ENCODE measurements around the gene ANXA4. TPM values are rescaled to one million over a fixed set of nuclear protein-coding genes. Genes with fewer than 3 reads are reported as not detected.
"Not testable (repeated sequence)": the region's sequence is repeated elsewhere in the genome, so short reads cannot be mapped to it uniquely, and the experiment has no call there.

The ANXA4 gene
- total and polyA plus RNA-seq, 4 experiments from 2014 or later: 22.3 to 30.8 (median 25.9) TPM

- Histone ChIP-seq H3K9me3 (ENCODE audit: control insufficient read depth in 1 of 2, low read length in 2 of 2) (no peaks in the 10 kb centered on the region), H3K27me3 (ENCODE audit: insufficient read depth, low read length) (no peaks in the 10 kb centered on the region), H3K4me1 (ENCODE audit: insufficient read depth, low read length) (no peaks in the 10 kb centered on the region), H3K36me3 (ENCODE audit: insufficient read depth, low read length) (no peaks in the 10 kb centered on the region), H3K4me3 (ENCODE audit: low read length in 2 of 2) (no peak overlapping the region), H3K27ac (ENCODE audit: low read depth, low read length) (no peak overlapping the region)
- Mint-ChIP-seq H3K36me3 (no peaks in the 10 kb centered on the region), H3K27me3 (no peaks in the 10 kb centered on the region), H3K27ac (no peak overlapping the region), H3K4me1 (no peaks in the 10 kb centered on the region), H3K4me3 (no peak overlapping the region), H3K9me3 (peaks cover 0 to 2% (median 0%) of the 10 kb centered on the region in 8 donors)
- no peak for DNase-seq
- CTCF ChIA-PET (ENCODE audit: partially characterized antibody): interaction anchor here (1.0 to 2.3 kb wide), 2 partner anchors 11 to 20 kb away, joined by 4 to 13 read pairs; no protein-coding TSS in a partner anchor
- POLR2A ChIA-PET (ENCODE audit: partially characterized antibody): interaction anchor here (1.0 kb wide), 1 partner anchor 43 kb away, joined by 4 read pairs; no protein-coding TSS in a partner anchor
- intact Hi-C loops (cut with micrococcal nuclease): no loop called here
Measured at GRCh38 chr2:69735686-69736085, 6.2 kb upstream of the ANXA4 start.

- H3K9me3 Mint-ChIP-seq; POLR2A ChIA-PET (ENCODE audit: partially characterized antibody); H3K9me3 ChIP-seq (ENCODE audit: control insufficient read depth in 1 of 2, low read length in 2 of 2); H3K27me3 ChIP-seq (ENCODE audit: insufficient read depth, low read length); H3K36me3 ChIP-seq (ENCODE audit: insufficient read depth, low read length); H3K27me3 Mint-ChIP-seq; DNase-seq; H3K27ac Mint-ChIP-seq; H3K27ac ChIP-seq (ENCODE audit: low read depth, low read length); H3K4me3 Mint-ChIP-seq; H3K4me3 ChIP-seq (ENCODE audit: low read length in 2 of 2); CTCF ChIA-PET (ENCODE audit: partially characterized antibody); intact Hi-C loops (cut with micrococcal nuclease); H3K36me3 Mint-ChIP-seq: not testable (repeated sequence)
- H3K4me1 ChIP-seq (ENCODE audit: insufficient read depth, low read length): peaks cover 14% of the 10 kb centered on the region
- peaks cover 10 to 16% (median 13%) of the 10 kb centered on the region in 4 donors for H3K4me1 Mint-ChIP-seq
Measured at GRCh38 chr2:69738149-69738548, 3.8 kb upstream of the ANXA4 start.

DNA sequence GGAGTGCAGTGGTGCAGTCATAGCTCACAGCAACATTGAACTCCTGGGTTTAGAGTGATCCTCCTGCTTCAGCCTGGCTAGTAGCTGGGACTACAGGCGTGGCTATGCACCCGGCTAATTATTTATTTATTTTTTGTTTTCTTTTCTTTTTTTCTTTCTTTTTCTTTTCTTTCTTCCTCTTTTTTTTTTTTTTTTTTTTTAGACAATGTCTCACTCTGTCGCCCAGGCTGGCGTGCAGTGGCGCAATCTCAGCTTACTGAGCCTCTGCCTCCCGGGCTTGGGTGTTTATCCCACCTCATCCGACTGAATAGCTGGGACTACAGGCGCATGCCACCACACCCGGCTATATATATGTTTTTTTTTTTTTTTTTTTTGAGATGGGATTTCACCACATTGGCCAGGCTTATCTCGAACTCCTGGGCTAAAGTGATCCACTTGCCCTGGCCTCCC is 1.4 kb upstream of the ANXA4 start:
- Mint-ChIP-seq H3K27ac (no peak overlapping the region), H3K27me3 (no peaks in the 10 kb centered on the region), H3K4me1 (peaks cover 13 to 25% (median 16%) of the 10 kb centered on the region in 4 donors), H3K9me3 (peaks cover 0 to 2% (median 0%) of the 10 kb centered on the region in 8 donors), H3K36me3 (peaks cover 0 to 5% of the 10 kb centered on the region in 2 donors), H3K4me3 (peak overlapping the region in 6 of 8 donors; percentile 20 to 99 (median 96))
- Histone ChIP-seq H3K9me3 (ENCODE audit: control insufficient read depth in 1 of 2, low read length in 2 of 2) (no peaks in the 10 kb centered on the region), H3K27me3 (ENCODE audit: insufficient read depth, low read length) (no peaks in the 10 kb centered on the region), H3K4me1 (ENCODE audit: insufficient read depth, low read length) (peaks cover 14% of the 10 kb centered on the region), H3K4me3 (ENCODE audit: low read length in 2 of 2) (no peak overlapping the region), H3K36me3 (ENCODE audit: insufficient read depth, low read length) (no peaks in the 10 kb centered on the region), H3K27ac (ENCODE audit: low read depth, low read length) (no peak overlapping the region)
- POLR2A ChIA-PET (ENCODE audit: partially characterized antibody): interaction anchor here (1.4 to 2.2 kb wide), 3 partner anchors 47 to 96 kb away, joined by 4 to 14 read pairs (median 6); no protein-coding TSS in a partner anchor
- no peak for DNase-seq
- intact Hi-C loops (cut with micrococcal nuclease): loop anchor here (5.0 kb wide), 1 partner anchor 77 kb away; no protein-coding TSS in a partner anchor
- CTCF ChIA-PET (ENCODE audit: partially characterized antibody): interaction anchor here (1.3 to 3.8 kb wide), 3 partner anchors 16 to 179 kb away, joined by 4 to 22 read pairs (median 13); no protein-coding TSS in a partner anchor

DNA sequence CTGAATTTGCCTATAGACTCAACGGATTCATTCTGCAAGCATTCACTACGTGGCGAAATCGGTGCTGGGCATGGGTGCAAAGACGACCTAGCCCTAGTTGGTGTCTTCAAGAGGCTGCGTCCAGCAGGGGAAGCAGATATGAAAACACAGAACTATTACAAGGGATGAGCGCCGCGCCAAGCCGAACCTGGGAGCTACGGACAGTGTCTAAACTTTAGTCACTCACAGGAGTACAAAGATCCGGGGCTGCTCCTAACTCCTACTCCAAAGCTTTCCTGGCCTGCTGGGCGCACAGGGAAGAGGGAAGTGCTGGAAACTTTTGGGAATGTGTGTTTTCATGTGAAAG is 732 bp upstream of the ANXA4 start:
- Histone ChIP-seq H3K9me3 (ENCODE audit: control insufficient read depth in 1 of 2, low read length in 2 of 2) (no peaks in the 10 kb centered on the region), H3K27me3 (ENCODE audit: insufficient read depth, low read length) (no peaks in the 10 kb centered on the region), H3K4me1 (ENCODE audit: insufficient read depth, low read length) (peaks cover 14% of the 10 kb centered on the region), H3K4me3 (ENCODE audit: low read length in 2 of 2) (peak overlapping the region; percentile 73 to 83), H3K27ac (ENCODE audit: low read depth, low read length) (peak overlapping the region; percentile 58), H3K36me3 (ENCODE audit: insufficient read depth, low read length) (no peaks in the 10 kb centered on the region)
- Mint-ChIP-seq H3K4me3 (peak overlapping the region; percentile 88 to 99 (median 96)), H3K36me3 (peaks cover 0 to 5% of the 10 kb centered on the region in 2 donors), H3K27me3 (no peaks in the 10 kb centered on the region), H3K4me1 (peaks cover 13 to 25% (median 17%) of the 10 kb centered on the region in 4 donors), H3K9me3 (peaks cover 0 to 2% (median 0%) of the 10 kb centered on the region in 8 donors), H3K27ac (peak overlapping the region; percentile 62 to 95 (median 93))
- peak in 2 of 5 donors; percentile 5 to 12 for DNase-seq
- ChIA-PET CTCF (ENCODE audit: partially characterized antibody) (interaction anchor here (1.3 to 3.8 kb wide), 3 partner anchors 17 to 180 kb away, joined by 4 to 22 read pairs (median 13); no protein-coding TSS in a partner anchor), POLR2A (ENCODE audit: partially characterized antibody) (interaction anchor here (0.8 to 2.2 kb wide), 7 partner anchors 27 to 450 kb away, joined by 3 to 14 read pairs (median 4); partner anchors contain the start of genes C2orf42 and GMCL1)
- intact Hi-C loops (cut with micrococcal nuclease): loop anchor here (5.0 kb wide), 1 partner anchor 76 kb away; no protein-coding TSS in a partner anchor

DNA sequence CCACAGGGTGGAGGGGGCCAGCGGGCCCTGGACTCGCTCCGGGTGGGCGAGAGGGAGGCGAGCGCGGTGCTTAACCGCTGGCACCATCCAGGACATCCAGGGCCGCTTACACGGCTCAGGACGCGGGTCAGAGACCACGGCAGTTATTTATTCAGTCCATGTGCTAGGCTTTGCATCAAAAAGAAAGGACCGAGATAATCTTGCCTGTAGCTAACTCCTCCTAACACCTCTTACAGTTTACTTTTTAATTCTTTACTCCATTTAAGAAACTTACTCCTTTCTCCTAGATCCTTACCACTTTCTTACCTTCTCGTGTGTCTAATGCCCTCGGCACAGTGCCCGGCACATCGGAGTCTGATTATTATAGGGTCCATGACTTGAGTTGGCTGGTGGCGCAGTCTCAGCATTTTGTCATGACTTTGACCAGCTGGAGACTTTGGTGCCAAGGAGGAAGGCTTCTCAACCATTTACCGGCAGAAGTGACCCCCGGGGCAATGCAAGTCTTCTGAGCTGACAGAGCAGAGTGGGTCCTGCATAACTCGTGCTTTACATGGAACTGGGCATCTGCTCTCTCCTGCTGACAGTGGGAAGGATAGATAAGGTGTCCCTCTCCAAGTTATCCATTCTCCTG is 503 bp downstream of the ANXA4 start:
- Mint-ChIP-seq H3K9me3 (peaks cover 0 to 2% (median 0%) of the 10 kb centered on the region in 8 donors), H3K27me3 (no peaks in the 10 kb centered on the region), H3K36me3 (peaks cover 0 to 5% of the 10 kb centered on the region in 2 donors), H3K27ac (peak overlapping the region; percentile 1 to 94 (median 76)), H3K4me3 (peak overlapping the region; percentile 88 to 97 (median 94)), H3K4me1 (peaks cover 13 to 25% (median 18%) of the 10 kb centered on the region in 4 donors)
- intact Hi-C loops (cut with micrococcal nuclease): loop anchor here (5.0 kb wide), 1 partner anchor 75 kb away; no protein-coding TSS in a partner anchor
- ChIA-PET POLR2A (ENCODE audit: partially characterized antibody) (interaction anchor here (0.6 to 2.2 kb wide), 6 partner anchors 19 to 1290 kb away, joined by 3 to 14 read pairs (median 4); partner anchors contain the start of genes C2orf42 and GMCL1), CTCF (ENCODE audit: partially characterized antibody) (interaction anchor here (3.3 to 3.8 kb wide), 2 partner anchors 18 to 74 kb away, joined by 13 to 22 read pairs; no protein-coding TSS in a partner anchor)
- Histone ChIP-seq H3K4me1 (ENCODE audit: insufficient read depth, low read length) (peaks cover 14% of the 10 kb centered on the region), H3K27ac (ENCODE audit: low read depth, low read length) (peak overlapping the region; percentile 58), H3K9me3 (ENCODE audit: control insufficient read depth in 1 of 2, low read length in 2 of 2) (no peaks in the 10 kb centered on the region), H3K4me3 (ENCODE audit: low read length in 2 of 2) (peak overlapping the region; percentile 73 to 83), H3K36me3 (ENCODE audit: insufficient read depth, low read length) (no peaks in the 10 kb centered on the region), H3K27me3 (ENCODE audit: insufficient read depth, low read length) (no peaks in the 10 kb centered on the region)
- DNase-seq: peak in 2 of 5 donors; percentile 4 to 31

GRCh38 chr2:69743847-69744264 is 1.9 kb downstream of the ANXA4 start:
- POLR2A ChIA-PET (ENCODE audit: partially characterized antibody): no interaction called here
- Mint-ChIP-seq H3K4me3 (peak overlapping the region in 2 of 8 donors; percentile 43 to 54), H3K27ac (peak overlapping the region in 1 of 7 donors; percentile 36), H3K9me3 (peaks cover 0 to 2% (median 0%) of the 10 kb centered on the region in 8 donors), H3K4me1 (peaks cover 13 to 25% (median 18%) of the 10 kb centered on the region in 4 donors), H3K36me3 (peaks cover 0 to 5% of the 10 kb centered on the region in 2 donors), H3K27me3 (no peaks in the 10 kb centered on the region)
- H3K9me3 ChIP-seq (ENCODE audit: control insufficient read depth in 1 of 2, low read length in 2 of 2): no peaks in the 10 kb centered on the region
- H3K27ac ChIP-seq (ENCODE audit: low read depth, low read length): no peak overlapping the region
- CTCF ChIA-PET (ENCODE audit: partially characterized antibody): interaction anchor here (0.9 to 4.0 kb wide), 3 partner anchors 11 to 74 kb away, joined by 3 to 19 read pairs (median 3); no protein-coding TSS in a partner anchor
- DNase-seq: no peak
- H3K27me3 ChIP-seq (ENCODE audit: insufficient read depth, low read length): no peaks in the 10 kb centered on the region
- H3K4me1 ChIP-seq (ENCODE audit: insufficient read depth, low read length): peaks cover 14% of the 10 kb centered on the region
- intact Hi-C loops (cut with micrococcal nuclease): loop anchor here (5.0 kb wide), 1 partner anchor 73 kb away; no protein-coding TSS in a partner anchor
- H3K4me3 ChIP-seq (ENCODE audit: low read length in 2 of 2): no peak overlapping the region
- no peaks in the 10 kb centered on the region for H3K36me3 ChIP-seq (ENCODE audit: insufficient read depth, low read length)

All from CD4-positive, alpha-beta memory T cell (primary cell).